DND-41 (cell line): ENCODE data around the gene RMND5A.
A peak's percentile ranks its signal among the peaks of the same experiment; 100 is the strongest.
"Not testable (repeated sequence)": the region's sequence is repeated elsewhere in the genome, so short reads cannot be mapped to it uniquely, and the experiment has no call there.

Experiments
- ATAC-seq: fragments of 200-7000 bp; cut with Tn5 transposase; 3 replicates; pipeline ENCODE4 v1.9.1; 2021; ENCODE audit warnings: low read depth; ENCODE audit not compliant: insufficient read depth
- DNase-seq: peaks from one replicate; pipeline ENCODE4 v3.0.0-alpha.2; 2020
- H2AFZ ChIP-seq: 2 replicates; pipeline ENCODE4 v1.6.0; 2012; ENCODE audit warnings: low read depth, low read length
- H3K27ac ChIP-seq: 2 replicates; pipeline ENCODE4 v1.5.1; 2012; ENCODE audit warnings: low read length, inconsistent platforms
- H3K27me3 ChIP-seq: fragments of 200-600 bp; sonication (generic); 2 replicates; pipeline ENCODE4 v1.6.0; 2012; ENCODE audit warnings: low read length, mild to moderate bottlenecking, inconsistent platforms; ENCODE audit not compliant: insufficient read depth, poor library complexity
- H3K36me3 ChIP-seq: 2 replicates; pipeline ENCODE4 v1.5.1; 2012; ENCODE audit warnings: low read length, inconsistent platforms; ENCODE audit not compliant: insufficient read depth
- H3K4me1 ChIP-seq: 2 replicates; pipeline ENCODE4 v1.5.1; 2012; ENCODE audit warnings: mild to moderate bottlenecking, low read length; ENCODE audit not compliant: insufficient read depth
- H3K4me2 ChIP-seq: 2 replicates; pipeline ENCODE4 v1.6.0; 2012; ENCODE audit warnings: mild to moderate bottlenecking, moderate library complexity, low read length, inconsistent platforms; ENCODE audit not compliant: insufficient read depth
- H3K4me3 ChIP-seq, 2 experiments: fragments of 200-600 bp in 1 of 2; shearing (Covaris generic) in 1 of 2; 2 replicates each; pipeline ENCODE4 v1.5.1; 2012 to 2016; ENCODE audit warnings: inconsistent platforms in 2 of 2, low read length in 2 of 2, mild to moderate bottlenecking in 2 of 2, low read depth in 1 of 2, moderate library complexity in 1 of 2
- H3K79me2 ChIP-seq: 2 replicates; pipeline ENCODE4 v1.6.0; 2012; ENCODE audit warnings: low read length, inconsistent platforms; ENCODE audit not compliant: insufficient read depth
- H3K9ac ChIP-seq: 2 replicates; pipeline ENCODE4 v1.6.0; 2012; ENCODE audit warnings: low read depth, mild to moderate bottlenecking, inconsistent platforms, low read length, moderate library complexity
- H3K9me3 ChIP-seq: 2 replicates; pipeline ENCODE4 v1.5.1; 2012; ENCODE audit warnings: low read length, moderate library complexity, mild to moderate bottlenecking, inconsistent platforms; ENCODE audit not compliant: insufficient read depth, severe bottlenecking
- H4K20me1 ChIP-seq: 2 replicates; pipeline ENCODE4 v1.6.0; 2012; ENCODE audit warnings: low read length; ENCODE audit not compliant: insufficient read depth
- CTCF ChIP-seq: IDR thresholded peaks from 2 replicates; pipeline ENCODE4 v1.5.1; 2012; ENCODE audit warnings: borderline replicate concordance, low read length, moderate library complexity, mild to moderate bottlenecking; ENCODE audit not compliant: poor library complexity, severe bottlenecking; ENCODE audit errors: extremely low read depth
- EZH2 ChIP-seq: IDR thresholded peaks from 3 replicates; pipeline ENCODE4 v1.6.1; 2012; ENCODE audit warnings: borderline replicate concordance, low read depth, mild to moderate bottlenecking, moderate library complexity, low read length, inconsistent platforms; ENCODE audit not compliant: severe bottlenecking

The RMND5A gene

DNA sequence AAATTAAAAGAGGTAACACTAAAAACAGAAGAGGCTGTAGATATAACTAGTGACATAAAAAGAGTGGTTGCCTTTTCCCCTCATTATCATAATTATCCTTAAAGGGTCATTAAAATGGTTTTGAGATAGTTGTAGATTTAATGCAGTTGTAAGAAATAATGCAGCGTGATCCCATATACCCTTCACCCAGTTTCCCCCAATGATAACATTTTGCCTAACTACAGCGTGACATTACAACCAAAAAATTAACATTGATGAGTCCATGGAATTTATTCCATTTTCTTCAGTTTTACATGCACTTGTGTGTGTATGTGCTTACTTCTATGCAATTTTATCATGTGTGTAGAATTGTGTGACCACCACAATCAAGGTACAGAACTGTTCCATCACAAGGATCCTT lies 13.2 kb upstream of the RMND5A start:
- ATAC-seq (no peak), DNase-seq (no peak)
- no peak overlapping the region for H3K9ac ChIP-seq
- H4K20me1 ChIP-seq: no peaks in the 10 kb centered on the region
- no peak overlapping the region for H3K4me3 ChIP-seq
- no peak overlapping the region for H3K4me2 ChIP-seq
- H3K36me3 ChIP-seq: no peaks in the 10 kb centered on the region
- no peaks in the 10 kb centered on the region for H3K9me3 ChIP-seq
- H3K4me1 ChIP-seq: no peaks in the 10 kb centered on the region
- no peak overlapping the region for H2AFZ ChIP-seq
- no peaks in the 10 kb centered on the region for H3K27me3 ChIP-seq
- H3K79me2 ChIP-seq: no peaks in the 10 kb centered on the region
- TF ChIP-seq EZH2 (no peak), CTCF (no peak)
- H3K27ac ChIP-seq: no peak overlapping the region

DNA sequence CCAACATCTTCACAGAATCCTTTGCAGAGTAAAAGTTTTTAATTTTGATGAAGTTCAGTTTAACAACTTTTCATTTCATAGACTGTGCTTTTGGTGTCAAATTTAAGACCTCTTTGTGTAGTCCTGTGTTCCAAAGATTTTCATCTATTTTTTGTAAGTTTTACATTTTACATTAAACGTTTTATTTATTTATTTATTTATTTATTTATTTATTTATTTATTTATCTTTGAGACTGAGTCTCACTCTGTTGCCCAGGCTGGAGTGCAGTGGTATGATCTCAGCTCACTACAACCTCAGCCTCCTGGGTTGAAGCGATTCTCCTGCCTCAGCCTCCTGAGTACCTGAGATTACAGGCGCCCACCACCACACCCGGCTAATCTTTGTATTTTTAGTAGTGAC lies 12.0 kb upstream of the RMND5A start:
- H3K4me1 ChIP-seq, H3K36me3 ChIP-seq, DNase-seq, H2AFZ ChIP-seq, H3K27ac ChIP-seq, ATAC-seq, H3K4me3 ChIP-seq, H3K9me3 ChIP-seq, H4K20me1 ChIP-seq, H3K4me2 ChIP-seq, H3K79me2 ChIP-seq, H3K27me3 ChIP-seq, H3K9ac ChIP-seq: not testable (repeated sequence)

GRCh38 chr2:86714579-86715173 lies 5.4 kb upstream of the RMND5A start:
- not testable (repeated sequence) for H3K9me3 ChIP-seq, H2AFZ ChIP-seq, H3K27me3 ChIP-seq, H3K9ac ChIP-seq, H4K20me1 ChIP-seq, ATAC-seq, H3K4me2 ChIP-seq, H3K79me2 ChIP-seq, H3K4me1 ChIP-seq, H3K36me3 ChIP-seq, DNase-seq, H3K27ac ChIP-seq, H3K4me3 ChIP-seq

DNA sequence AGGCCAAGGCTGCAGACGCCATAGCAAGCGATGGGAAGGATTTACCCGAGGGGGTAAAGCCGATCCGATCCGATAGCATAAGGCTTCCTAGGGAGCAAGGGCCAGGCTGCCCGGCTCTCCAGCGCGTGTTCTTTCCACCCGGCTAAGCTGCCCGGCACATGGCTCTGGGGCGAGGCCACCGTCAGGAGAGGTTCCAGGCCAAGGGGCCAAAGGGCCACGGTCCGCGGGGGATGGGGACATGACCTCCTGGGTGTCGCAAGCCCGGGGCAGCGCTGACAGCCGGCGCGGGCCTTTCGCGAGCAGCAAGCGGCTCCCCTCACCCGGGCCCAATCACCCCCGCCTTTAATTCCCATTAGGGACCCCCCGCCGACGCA lies 841 bp upstream of the RMND5A start:
- Histone ChIP-seq H3K79me2 (peaks cover 21% of the 10 kb centered on the region), H3K27ac (peak overlapping the region; percentile 76), H3K4me2 (peak overlapping the region; percentile 51; the same call in 1 of the 2 replicates), H3K9ac (peak overlapping the region; percentile 66), H3K4me3 (peak overlapping the region in 1 of 2 experiments; percentile 70; a peak in 2 of 4 replicates)
- not testable (repeated sequence) for H3K4me1 ChIP-seq, H3K36me3 ChIP-seq, H3K9me3 ChIP-seq, H3K27me3 ChIP-seq, DNase-seq, H4K20me1 ChIP-seq, H2AFZ ChIP-seq
- peak; percentile 0; the same call in 1 of the 3 replicates for ATAC-seq

DNA sequence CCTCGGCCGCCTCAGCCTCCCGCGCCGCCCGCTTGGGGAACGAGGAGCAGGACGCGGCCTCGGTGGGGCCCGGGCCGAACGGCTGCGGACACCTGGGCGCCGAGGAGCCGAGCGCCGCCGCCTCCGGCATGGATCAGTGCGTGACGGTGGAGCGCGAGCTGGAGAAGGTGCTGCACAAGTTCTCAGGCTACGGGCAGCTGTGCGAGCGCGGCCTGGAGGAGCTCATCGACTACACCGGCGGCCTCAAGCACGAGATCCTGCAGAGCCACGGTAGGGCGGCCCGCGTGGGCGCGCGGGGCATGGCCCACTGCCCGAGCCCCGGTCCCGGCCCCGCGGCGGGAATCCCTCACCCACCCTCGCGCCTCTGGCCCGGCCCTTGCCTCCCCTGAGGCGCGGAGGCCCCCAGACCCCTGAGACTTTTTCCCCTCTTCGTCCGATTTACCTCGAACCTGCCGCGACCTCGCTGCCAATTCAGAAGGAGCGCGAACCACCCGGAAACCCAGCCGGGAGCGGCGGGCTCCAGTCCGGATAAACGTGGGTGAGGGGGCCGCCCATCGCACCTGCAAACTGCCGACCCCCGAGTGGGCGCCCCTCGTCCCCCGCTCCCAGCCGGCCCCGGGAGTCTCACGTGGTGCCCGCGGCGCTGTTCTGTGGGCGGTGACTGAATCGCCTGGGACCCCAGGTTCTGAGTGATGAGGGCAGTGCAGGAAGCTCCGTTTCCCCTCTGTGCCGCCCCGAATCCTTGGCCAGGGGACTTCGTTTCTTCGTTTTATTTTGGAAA lies 639 bp downstream of the RMND5A start:
- ATAC-seq (peak; percentile 21), DNase-seq (peak; percentile 62)
- not testable (repeated sequence) for H3K9me3 ChIP-seq, H3K36me3 ChIP-seq, H3K27me3 ChIP-seq, H3K4me1 ChIP-seq, H4K20me1 ChIP-seq
- Histone ChIP-seq H3K79me2 (peaks cover 27% of the 10 kb centered on the region), H3K27ac (peak overlapping the region; percentile 80), H3K4me2 (peak overlapping the region; percentile 71), H2AFZ (peak overlapping the region; percentile 60), H3K9ac (peak overlapping the region; percentile 66), H3K4me3 (peak overlapping the region; percentile 57 to 70; a peak in 3 of 4 replicates)

GRCh38 chr2:86725706-86726105 lies 5.6 kb downstream of the RMND5A start:
- H3K4me2 ChIP-seq: not testable (repeated sequence)

DNA sequence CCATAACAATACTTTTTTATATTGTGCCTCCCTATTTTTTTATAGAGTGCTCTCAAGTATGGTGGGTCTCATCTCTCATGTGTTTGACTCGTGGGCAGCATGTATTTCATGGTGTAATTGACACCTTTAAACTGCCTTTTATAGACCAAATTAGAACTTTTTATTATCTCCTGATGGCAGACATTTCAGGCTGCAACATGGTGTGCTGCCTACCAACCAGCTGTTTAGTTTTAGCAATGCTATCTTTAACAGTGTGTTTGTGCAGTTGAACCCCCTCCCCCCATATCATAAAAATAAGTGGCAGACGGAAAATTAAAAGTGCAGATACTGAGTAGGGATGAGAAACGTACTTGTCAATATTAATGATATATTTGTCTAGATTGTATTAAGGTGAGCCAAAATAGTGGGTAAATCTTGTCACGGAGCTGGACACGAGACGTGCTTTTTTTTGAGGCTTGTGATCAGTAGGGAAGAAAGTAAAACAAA lies 12.0 kb downstream of the RMND5A start:
- not testable (repeated sequence) for H2AFZ ChIP-seq, H3K27me3 ChIP-seq, H3K4me3 ChIP-seq, H3K4me2 ChIP-seq, H4K20me1 ChIP-seq, H3K9ac ChIP-seq, H3K36me3 ChIP-seq, H3K27ac ChIP-seq, H3K4me1 ChIP-seq, ATAC-seq, H3K9me3 ChIP-seq, DNase-seq
- H3K79me2 ChIP-seq: peaks cover 37% of the 10 kb centered on the region

More at GRCh38 chr2:86725706-86726105, 5.6 kb downstream of the RMND5A start:
- DNase-seq, H3K27ac ChIP-seq, ATAC-seq, H3K9ac ChIP-seq, H4K20me1 ChIP-seq, H3K36me3 ChIP-seq, H3K4me3 ChIP-seq, H3K9me3 ChIP-seq, H2AFZ ChIP-seq, H3K4me1 ChIP-seq, H3K27me3 ChIP-seq: not testable (repeated sequence)
- peaks cover 49% of the 10 kb centered on the region for H3K79me2 ChIP-seq
